Suprapubic skin (tissue), 4 donors: ENCODE results near the gene AHNAK2.

Source experiments
- CTCF ChIP-seq, 2 donors: fragments of 200-600 bp in 1 of 2; fragments of 450-650 bp in 1 of 2; sonication (generic) in 1 of 2; IDR thresholded peaks; one replicate each; pipeline ENCODE4 v1.5.1; 2016 to 2019; ENCODE audit warnings: antibody characterized with exemption in 2 of 2, mild to moderate bottlenecking in 1 of 2, moderate library complexity in 1 of 2
- EP300 ChIP-seq: sonication (generic); formaldehyde crosslinking; IDR thresholded peaks from one replicate; pipeline ENCODE4 v1.6.1; 2017; ENCODE audit warnings: antibody characterized with exemption
- POLR2A ChIP-seq, 2 donors: fragments of 450-650 bp; IDR thresholded peaks; one replicate each; pipeline ENCODE4 v1.6.1; 2017; ENCODE audit warnings: antibody characterized with exemption in 2 of 2, mild to moderate bottlenecking in 2 of 2, moderate library complexity in 2 of 2
- POLR2AphosphoS5 ChIP-seq, 3 donors: sonication (generic); formaldehyde crosslinking; IDR thresholded peaks; one replicate each; pipeline ENCODE4 v1.6.1; 2017; ENCODE audit warnings: antibody characterized with exemption in 3 of 3

DNA sequence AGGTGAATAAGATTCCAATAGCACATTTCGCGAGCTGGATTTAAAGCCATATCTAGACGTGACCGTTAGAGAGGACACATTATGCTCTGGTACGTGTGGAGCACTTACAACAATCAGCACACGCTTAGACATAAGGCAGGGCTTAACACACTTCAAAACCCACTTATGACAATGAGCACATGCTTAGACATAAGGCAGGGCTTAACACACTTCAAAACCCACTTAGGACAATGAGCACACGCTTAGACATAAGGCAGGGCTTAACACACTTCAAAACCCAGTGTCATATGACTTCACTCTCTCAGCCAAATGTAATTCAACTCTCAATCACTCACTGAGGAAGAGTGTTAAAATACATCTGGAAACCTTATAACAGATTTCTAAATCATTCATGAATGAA lies 64.7 kb downstream of the AHNAK2 start:
- TF ChIP-seq CTCF (IDR thresholded peaks at IDR 0.05) (no peak), POLR2A (IDR thresholded peaks at IDR 0.05) (no peak), POLR2AphosphoS5 (IDR thresholded peaks at IDR 0.05) (no peak), EP300 (no peak)
